ENCODE data around the gene TSNAX.

DNA sequence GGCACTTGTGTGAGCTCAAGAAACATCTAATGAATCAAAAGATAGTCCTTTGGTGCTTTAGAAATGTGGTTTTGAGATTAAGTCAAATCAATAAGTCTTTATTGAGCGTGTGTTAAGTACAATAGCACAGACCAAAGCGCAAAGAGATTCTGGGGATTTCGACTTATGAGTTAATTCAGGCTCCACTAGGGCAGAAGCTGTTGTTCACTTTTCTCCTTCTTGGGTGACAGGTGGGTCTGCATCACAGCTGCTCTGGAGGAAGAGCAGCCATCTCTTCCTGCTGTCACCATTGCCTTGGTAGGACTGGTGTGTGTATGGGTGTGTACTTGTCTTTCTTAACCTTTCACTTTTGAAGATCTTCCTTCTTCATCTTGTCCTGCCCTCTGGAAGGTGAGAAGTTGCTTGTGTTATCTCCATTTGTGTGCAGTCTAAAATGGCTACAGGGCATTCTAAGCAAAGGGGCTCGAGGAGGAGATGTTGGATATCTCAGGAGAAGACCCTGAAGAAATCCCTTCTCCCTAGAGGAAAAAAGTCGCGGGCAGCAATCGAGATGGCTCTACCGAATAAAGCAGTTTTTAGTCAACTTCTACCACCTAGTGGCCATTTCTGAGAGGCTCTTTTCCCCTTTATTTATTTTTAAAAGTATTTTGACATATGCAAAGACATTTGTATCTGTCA lies 75.3 kb downstream of the TSNAX start:
- TF ChIP-seq, protein P1, sequence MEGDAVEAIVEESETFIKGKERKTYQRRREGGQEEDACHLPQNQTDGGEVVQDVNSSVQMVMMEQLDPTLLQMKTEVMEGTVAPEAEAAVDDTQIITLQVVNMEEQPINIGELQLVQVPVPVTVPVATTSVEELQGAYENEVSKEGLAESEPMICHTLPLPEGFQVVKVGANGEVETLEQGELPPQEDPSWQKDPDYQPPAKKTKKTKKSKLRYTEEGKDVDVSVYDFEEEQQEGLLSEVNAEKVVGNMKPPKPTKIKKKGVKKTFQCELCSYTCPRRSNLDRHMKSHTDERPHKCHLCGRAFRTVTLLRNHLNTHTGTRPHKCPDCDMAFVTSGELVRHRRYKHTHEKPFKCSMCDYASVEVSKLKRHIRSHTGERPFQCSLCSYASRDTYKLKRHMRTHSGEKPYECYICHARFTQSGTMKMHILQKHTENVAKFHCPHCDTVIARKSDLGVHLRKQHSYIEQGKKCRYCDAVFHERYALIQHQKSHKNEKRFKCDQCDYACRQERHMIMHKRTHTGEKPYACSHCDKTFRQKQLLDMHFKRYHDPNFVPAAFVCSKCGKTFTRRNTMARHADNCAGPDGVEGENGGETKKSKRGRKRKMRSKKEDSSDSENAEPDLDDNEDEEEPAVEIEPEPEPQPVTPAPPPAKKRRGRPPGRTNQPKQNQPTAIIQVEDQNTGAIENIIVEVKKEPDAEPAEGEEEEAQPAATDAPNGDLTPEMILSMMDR (conservative IDR thresholded peaks at IDR 0.05; ENCODE audit: low read depth, low read length): peak; percentile 82
- TF ChIP-seq EZH2 (IDR thresholded peaks at IDR 0.05; ENCODE audit: borderline replicate concordance, low read depth, low read length, poor library complexity, severe bottlenecking): no peak
